H1 (cell line): ENCODE measurements around the gene LIPG. TPM values are rescaled to one million over a fixed set of nuclear protein-coding genes. Genes with fewer than 3 reads are reported as not detected.

Source experiments
- EZH2 ChIP-seq: fragments of 200-600 bp; sonication (generic); IDR thresholded peaks from 2 replicates; pipeline ENCODE4 v1.7.1; 2012; ENCODE audit warnings: low read depth, mild to moderate bottlenecking, moderate library complexity, low read length, inconsistent platforms; ENCODE audit not compliant: severe bottlenecking
- JUN ChIP-seq: IDR thresholded peaks from 2 replicates; pipeline ENCODE4 v1.6.1; 2011; ENCODE audit warnings: low read depth, mild to moderate bottlenecking, improper control_type of control experiment, low read length
- NRF1 ChIP-seq: IDR thresholded peaks from 2 replicates; pipeline ENCODE4 v1.6.1; 2011; ENCODE audit warnings: mild to moderate bottlenecking, low read depth, low read length, improper control_type of control experiment
- PHF8 ChIP-seq: fragments of 200-600 bp; sonication (generic); conservative IDR thresholded peaks from 2 replicates; pipeline ENCODE4 v1.7.1; 2012; ENCODE audit warnings: low read depth, mild to moderate bottlenecking, inconsistent platforms, low read length, moderate library complexity
- SIX5 ChIP-seq: IDR thresholded peaks from 2 replicates; pipeline ENCODE4 v1.6.1; 2011; ENCODE audit warnings: mild to moderate bottlenecking, low read depth, low read length
- polyA plus RNA-seq, 7 experiments: library from polyadenylated mRNA; depleted of rRNA in 3 of 7; stranded (reverse) in 5 of 7; unstranded in 2 of 7; fragments of >200 nt in 5 of 7; fragments of 200-250 nt in 2 of 7; gene quantifications; 1 replicate in 5 of 7; 2 replicates in 1 of 7; 4 replicates in 1 of 7; pipeline versions ENCODE4 v1.2.1 to v1.2.3, GENCODE V29; 2011 to 2013; ENCODE audit warnings: missing spikeins in 2 of 7, mixed read lengths in 2 of 7
- total RNA-seq: library from RNA; stranded (reverse); fragmentation: NEBNext Ultra II Directional; extraction: Animal tissue kit (Norgen Biotek cat#: 25700); gene quantifications from 2 replicates; pipeline ENCODE4 v1.2.1, GENCODE V29; 2021

Gene LIPG
- total and polyA plus RNA-seq, 2 of the 8 experiments (the other 6 are each of a cell fraction or from before 2014, with no cell fraction given) = 9.2 to 9.8 TPM

DNA sequence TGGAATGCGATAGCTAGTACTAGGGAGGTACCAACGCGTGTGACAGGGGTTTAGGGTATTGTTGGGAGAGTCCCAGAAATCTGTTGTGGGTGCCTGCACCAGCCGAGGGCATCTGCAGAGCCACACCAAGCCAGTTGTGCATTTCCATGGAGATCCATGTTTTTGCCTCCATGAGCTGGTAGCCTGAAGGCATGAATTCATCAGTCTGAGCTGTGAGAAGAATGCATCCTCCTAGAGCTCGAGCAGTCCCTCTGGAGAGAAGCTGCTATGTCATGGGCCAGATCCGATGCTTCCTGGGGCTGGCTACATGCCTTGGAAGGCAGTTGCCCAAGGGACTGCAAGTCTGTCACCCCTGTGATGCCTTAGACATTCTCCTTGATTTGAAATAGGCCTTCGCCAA is 57.9 kb downstream of the LIPG start (continued):
- no peak for TF ChIP-seq NRF1
- no peak for TF ChIP-seq EZH2
- TF ChIP-seq PHF8 = no peak
- TF ChIP-seq SIX5 = no peak
- TF ChIP-seq JUN = no peak
